Right lobe of liver (tissue), 6 donors: ENCODE results near the gene DERA. TPM values are rescaled to one million over a fixed set of nuclear protein-coding genes. Genes with fewer than 3 reads are reported as not detected.
A peak's percentile ranks its signal among the peaks of the same experiment; 100 is the strongest.

Source experiments
- ATAC-seq, 4 donors: fragments of 200-7000 bp; cut with Tn5 transposase; one replicate each; pipeline ENCODE4 v1.9.1; 2020; ENCODE audit warnings: mild to moderate bottlenecking in 4 of 4, moderate library complexity in 4 of 4
- DNase-seq, 3 donors: peaks; one replicate each; pipeline ENCODE4 v3.0.0-alpha.2; 2020
- H3K27ac ChIP-seq, 3 donors: fragments of 200-600 bp; one replicate each; pipeline ENCODE4 v1.8.0; 2022
- H3K27me3 ChIP-seq, 2 donors: fragments of 200-600 bp; one replicate each; pipeline ENCODE4 v1.8.0; 2022
- H3K36me3 ChIP-seq, 4 donors: fragments of 200-600 bp; sonication (generic) in 1 of 4; one replicate each; pipeline versions ENCODE4 v1.5.1 to v1.8.0; 2017 to 2022; ENCODE audit warnings: control low read depth in 1 of 4
- H3K4me1 ChIP-seq, 4 donors: fragments of 200-600 bp; sonication (generic) in 1 of 4; one replicate each; pipeline versions ENCODE4 v1.5.1 to v1.8.0; 2017 to 2022; ENCODE audit warnings: control low read depth in 1 of 4
- H3K4me3 ChIP-seq, 3 donors: fragments of 200-600 bp; one replicate each; pipeline ENCODE4 v1.8.0; 2022
- H3K9me3 ChIP-seq, 4 donors: fragments of 200-600 bp; sonication (generic) in 1 of 4; one replicate each; pipeline versions ENCODE4 v1.5.1 to v1.8.0; 2017 to 2022; ENCODE audit warnings: control low read depth in 1 of 4
- POLR2A ChIP-seq: fragments of 450-650 bp; IDR thresholded peaks from one replicate; pipeline ENCODE4 v1.6.1; 2017; ENCODE audit warnings: antibody characterized with exemption, mild to moderate bottlenecking
- WGBS: methylation state at CpG from one replicate; pipeline ENCODE4 v1.1.6; 2018; ENCODE audit warnings: low coverage, low lambda C conversion rate; ENCODE audit not compliant: insufficient coverage; ENCODE audit errors: missing lambda C conversion rate; 5-methylcytosine and 5-hydroxymethylcytosine counted together
- intact Hi-C, 2 donors: fragments of 100-400 bp; cut with DNase I; formaldehyde crosslinking; loops; one replicate each; pipeline versions ENCODE4 v1.11.2 to v1.14.1; 2022
- total RNA-seq, 6 experiments: library from RNA; depleted of rRNA in 2 of 6; stranded (reverse); fragments of >200 nt in 2 of 6; fragmentation: NEBNext Ultra II Directional in 3 of 6; extraction: Animal tissue kit (Norgen Biotek cat#: 25700) in 3 of 6; gene quantifications; one replicate each; pipeline versions ENCODE4 v1.1.0 to v1.2.4, GENCODE V29; 2016 to 2023
- TF ChIP-seq, protein P1 (sequence below), 4 donors: fragments of 200-600 bp in 3 of 4; fragments of 450-650 bp in 1 of 4; IDR thresholded peaks; one replicate each; pipeline versions ENCODE4 v1.5.1 to v1.8.0; 2016 to 2022; ENCODE audit warnings: antibody characterized with exemption in 4 of 4, mild to moderate bottlenecking in 2 of 4
- donor health status: DM: no; HTN: yes; CAD: no.
- donor health status: DM: no; HTN: no; CAD: no.
- donor health status: DM: no; HTN: no; CAD: no.
- donor health status: DM: no; HTN: yes; CAD: no.
- donor health status: DM: no; HTN: yes; CAD: no.

The DERA gene
- total RNA-seq, 6 experiments from 2014 or later, result 39.8 to 55.6 (median 49.1) TPM

- 79% methylated on average over 1 of the region's 1 CpG for WGBS
- no peak overlapping the region for H3K4me3 ChIP-seq
- intact Hi-C loops, result no loop called here
Measured at GRCh38 chr12:15896867-15897266, 14.3 kb upstream of the DERA start.

DNA sequence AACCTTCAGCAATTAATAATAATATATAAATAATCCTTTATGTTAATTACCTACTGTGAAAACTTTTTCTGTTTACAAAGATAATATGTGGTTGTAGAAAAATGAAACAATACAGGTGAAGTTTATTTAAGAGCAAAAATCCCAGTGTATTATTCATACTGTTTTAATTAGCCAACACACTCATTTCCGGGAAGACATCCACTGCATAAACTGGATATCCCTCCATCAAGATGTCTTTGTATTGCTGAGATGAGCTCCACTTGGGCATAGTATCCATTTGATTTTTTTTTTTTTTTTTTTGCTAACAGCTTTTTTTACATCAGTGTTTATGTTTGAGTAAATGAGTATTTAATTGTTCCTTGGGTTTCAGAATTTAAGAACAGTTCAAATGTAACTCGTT is 13.7 kb upstream of the DERA start:
- ATAC-seq, result no peak
- H3K9me3 ChIP-seq, result no peaks in the 10 kb centered on the region
- peaks cover 0 to 50% (median 11%) of the 10 kb centered on the region in 4 donors for H3K36me3 ChIP-seq
- 81% methylated on average over 2 of the region's 2 CpGs for WGBS
- no peak overlapping the region for H3K4me3 ChIP-seq
- TF ChIP-seq, protein P1, sequence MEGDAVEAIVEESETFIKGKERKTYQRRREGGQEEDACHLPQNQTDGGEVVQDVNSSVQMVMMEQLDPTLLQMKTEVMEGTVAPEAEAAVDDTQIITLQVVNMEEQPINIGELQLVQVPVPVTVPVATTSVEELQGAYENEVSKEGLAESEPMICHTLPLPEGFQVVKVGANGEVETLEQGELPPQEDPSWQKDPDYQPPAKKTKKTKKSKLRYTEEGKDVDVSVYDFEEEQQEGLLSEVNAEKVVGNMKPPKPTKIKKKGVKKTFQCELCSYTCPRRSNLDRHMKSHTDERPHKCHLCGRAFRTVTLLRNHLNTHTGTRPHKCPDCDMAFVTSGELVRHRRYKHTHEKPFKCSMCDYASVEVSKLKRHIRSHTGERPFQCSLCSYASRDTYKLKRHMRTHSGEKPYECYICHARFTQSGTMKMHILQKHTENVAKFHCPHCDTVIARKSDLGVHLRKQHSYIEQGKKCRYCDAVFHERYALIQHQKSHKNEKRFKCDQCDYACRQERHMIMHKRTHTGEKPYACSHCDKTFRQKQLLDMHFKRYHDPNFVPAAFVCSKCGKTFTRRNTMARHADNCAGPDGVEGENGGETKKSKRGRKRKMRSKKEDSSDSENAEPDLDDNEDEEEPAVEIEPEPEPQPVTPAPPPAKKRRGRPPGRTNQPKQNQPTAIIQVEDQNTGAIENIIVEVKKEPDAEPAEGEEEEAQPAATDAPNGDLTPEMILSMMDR (IDR thresholded peaks at IDR 0.05), result no peak
- no peak for TF ChIP-seq POLR2A
- no peak for DNase-seq
- H3K4me1 ChIP-seq, result peaks cover 0 to 11% (median 5%) of the 10 kb centered on the region in 4 donors
- no peak overlapping the region for H3K27ac ChIP-seq
- intact Hi-C loops, result no loop called here
- H3K27me3 ChIP-seq, result no peaks in the 10 kb centered on the region

More at GRCh38 chr12:15896867-15897266, 14.3 kb upstream of the DERA start:
- DNase-seq (no peak), ATAC-seq (no peak)
- Histone ChIP-seq H3K4me1 (peaks cover 0 to 11% (median 5%) of the 10 kb centered on the region in 4 donors), H3K9me3 (no peaks in the 10 kb centered on the region), H3K27me3 (no peaks in the 10 kb centered on the region), H3K27ac (no peak overlapping the region), H3K36me3 (peaks cover 0 to 47% (median 9%) of the 10 kb centered on the region in 4 donors)
- TF ChIP-seq POLR2A, result no peak
- TF ChIP-seq, protein P1 (IDR thresholded peaks at IDR 0.05), result no peak

DNA sequence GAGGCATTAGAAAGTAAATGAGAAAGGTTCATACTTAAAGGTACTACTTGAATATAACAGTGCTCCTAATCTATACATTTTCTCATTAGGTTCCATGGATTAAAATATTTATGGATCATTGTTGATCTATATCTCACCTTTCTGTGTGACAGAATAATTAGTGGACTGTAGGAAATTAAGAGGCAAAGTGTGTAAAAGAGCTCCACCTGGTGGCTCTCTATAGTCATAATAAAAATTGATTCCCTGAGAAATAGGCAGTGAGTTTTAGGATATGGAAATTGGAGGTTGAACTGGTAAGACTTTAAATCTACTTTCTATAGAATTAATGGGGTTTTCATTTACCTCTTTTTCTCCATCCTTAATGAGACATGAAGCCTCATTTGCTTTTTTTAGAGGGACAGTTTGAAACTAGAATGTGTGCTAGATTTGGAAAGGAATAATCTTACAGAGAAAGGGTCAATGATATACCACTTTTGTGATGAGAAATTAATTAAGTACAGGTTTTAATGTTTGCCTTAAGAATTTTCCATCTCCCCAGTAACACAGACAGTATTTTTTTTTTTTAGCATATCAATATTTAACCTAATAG is 11.8 kb upstream of the DERA start:
- Histone ChIP-seq H3K36me3 (peaks cover 0 to 57% (median 18%) of the 10 kb centered on the region in 4 donors), H3K27me3 (no peaks in the 10 kb centered on the region), H3K27ac (no peak overlapping the region), H3K4me3 (no peak overlapping the region), H3K4me1 (peaks cover 0 to 11% (median 5%) of the 10 kb centered on the region in 4 donors), H3K9me3 (no peaks in the 10 kb centered on the region)
- DNase-seq (no peak), ATAC-seq (peak; percentile 73 to 84 (median 79))
- no peak for TF ChIP-seq POLR2A
- TF ChIP-seq, protein P1 (IDR thresholded peaks at IDR 0.05), result peak; percentile 60 to 78 (median 73)
- intact Hi-C loops, result no loop called here

- ATAC-seq (peak in 2 of 4 donors; percentile 40 to 47), DNase-seq (no peak)
- Histone ChIP-seq H3K27ac (no peak overlapping the region), H3K27me3 (no peaks in the 10 kb centered on the region), H3K9me3 (no peaks in the 10 kb centered on the region), H3K4me1 (peaks cover 0 to 7% (median 2%) of the 10 kb centered on the region in 4 donors), H3K4me3 (no peak overlapping the region), H3K36me3 (peaks cover 0 to 36% (median 18%) of the 10 kb centered on the region in 4 donors)
- TF ChIP-seq, protein P1 (IDR thresholded peaks at IDR 0.05), result no peak
- TF ChIP-seq POLR2A, result no peak
- 75% methylated on average over 3 of the region's 5 CpGs for WGBS
- intact Hi-C loops, result no loop called here
Measured at GRCh38 chr12:15904378-15904920, 6.7 kb upstream of the DERA start.
